HEK293T (cell line): ENCODE data around the gene CALN1.

ENCODE experiments used
- CTCF ChIA-PET: fragments of 350-600 bp; formaldehyde crosslinking; extraction: SDS; loops from one replicate; lab custom pipeline; 2021; ENCODE audit warnings: antibody characterized with exemption, inconsistent platforms; lab: Yijun Ruan, JAX
- POLR2A ChIA-PET: fragments of 350-600 bp; formaldehyde crosslinking; extraction: SDS; loops from one replicate; lab custom pipeline; 2020; ENCODE audit warnings: antibody characterized with exemption, inconsistent platforms; lab: Yijun Ruan, JAX
- DNase-seq: peaks from one replicate; pipeline ENCODE4 v3.0.0; 2012; ENCODE audit warnings: mixed read lengths; ENCODE audit errors: extremely low spot score
- ARNT ChIP-seq: fragments of 450-650 bp; IDR thresholded peaks from 2 replicates; pipeline ENCODE4 v1.6.1; 2017; ENCODE audit warnings: mild to moderate bottlenecking
- BHLHE40 ChIP-seq: fragments of 450-650 bp; IDR thresholded peaks from 2 replicates; pipeline ENCODE4 v1.6.1; 2016; ENCODE audit warnings: mild to moderate bottlenecking, moderate library complexity, borderline replicate concordance
- CTBP1 ChIP-seq: fragments of 450-650 bp; IDR thresholded peaks from 2 replicates; pipeline ENCODE4 v1.6.1; 2016; ENCODE audit warnings: borderline replicate concordance
- ELF4 ChIP-seq: fragments of 450-650 bp; IDR thresholded peaks from 2 replicates; pipeline ENCODE4 v1.6.1; 2017; ENCODE audit warnings: antibody characterized with exemption
- FOXA1 ChIP-seq: fragments of 450-650 bp; IDR thresholded peaks from 2 replicates; pipeline ENCODE4 v1.6.1; 2016; ENCODE audit warnings: mild to moderate bottlenecking
- FOXK2 ChIP-seq: fragments of 450-650 bp; IDR thresholded peaks from 2 replicates; pipeline ENCODE4 v1.6.1; 2016; ENCODE audit warnings: mild to moderate bottlenecking
- FOXM1 ChIP-seq: fragments of 450-650 bp; IDR thresholded peaks from 2 replicates; pipeline ENCODE4 v1.6.1; 2017; ENCODE audit warnings: mild to moderate bottlenecking, borderline replicate concordance
- HDGF ChIP-seq: fragments of 450-650 bp; IDR thresholded peaks from 2 replicates; pipeline ENCODE4 v1.6.1; 2017; ENCODE audit warnings: antibody characterized with exemption, borderline replicate concordance
- L3MBTL2 ChIP-seq: fragments of 450-650 bp; conservative IDR thresholded peaks from 2 replicates; pipeline ENCODE4 v1.6.1; 2016; ENCODE audit warnings: mild to moderate bottlenecking
- LEF1 ChIP-seq: fragments of 450-650 bp; IDR thresholded peaks from 2 replicates; pipeline ENCODE4 v1.6.1; 2017; ENCODE audit warnings: mild to moderate bottlenecking, borderline replicate concordance
- NFRKB ChIP-seq: fragments of 450-650 bp; IDR thresholded peaks from 2 replicates; pipeline ENCODE4 v1.6.1; 2016; ENCODE audit warnings: mild to moderate bottlenecking, moderate library complexity
- PKNOX1 ChIP-seq: fragments of 450-650 bp; IDR thresholded peaks from 2 replicates; pipeline ENCODE4 v1.6.1; 2016
- SP1 ChIP-seq: fragments of 450-650 bp; IDR thresholded peaks from 2 replicates; pipeline ENCODE4 v1.6.1; 2017
- SUZ12 ChIP-seq: fragments of 450-650 bp; IDR thresholded peaks from 2 replicates; pipeline ENCODE4 v1.6.1; 2016; ENCODE audit warnings: mild to moderate bottlenecking
- TARDBP ChIP-seq: fragments of 450-650 bp; IDR thresholded peaks from 2 replicates; pipeline ENCODE4 v1.6.1; 2016
- ZNF384 ChIP-seq: fragments of 450-650 bp; IDR thresholded peaks from 2 replicates; pipeline ENCODE4 v1.6.1; 2016

CALN1 gene

GRCh38 chr7:71854546-71855397 is 557.4 kb downstream of the CALN1 start:
- TF ChIP-seq L3MBTL2, result no peak
- no peak for TF ChIP-seq BHLHE40
- no peak for DNase-seq
- ChIA-PET POLR2A (no interaction called here), CTCF (no interaction called here)

- DNase-seq, result no peak
- no peak for TF ChIP-seq PKNOX1
- TF ChIP-seq TARDBP, result no peak
- TF ChIP-seq FOXK2, result no peak
- TF ChIP-seq CTBP1, result no peak
- no peak for TF ChIP-seq NFRKB
- TF ChIP-seq FOXA1, result no peak
- no peak for TF ChIP-seq HDGF
- TF ChIP-seq L3MBTL2, result no peak
- TF ChIP-seq ELF4, result no peak
- TF ChIP-seq SUZ12, result no peak
- no peak for TF ChIP-seq LEF1
- TF ChIP-seq BHLHE40, result no peak
- TF ChIP-seq ZNF384, result no peak
- no peak for TF ChIP-seq ARNT
- TF ChIP-seq FOXM1, result no peak
- TF ChIP-seq SP1, result no peak
- ChIA-PET POLR2A (no interaction called here), CTCF (interaction anchor here (1.0 kb wide), 1 partner anchor 48 kb away, joined by 4 read pairs; no protein-coding TSS in a partner anchor)
Measured at GRCh38 chr7:71851776-71852498, 560.2 kb downstream of the CALN1 start.

DNA sequence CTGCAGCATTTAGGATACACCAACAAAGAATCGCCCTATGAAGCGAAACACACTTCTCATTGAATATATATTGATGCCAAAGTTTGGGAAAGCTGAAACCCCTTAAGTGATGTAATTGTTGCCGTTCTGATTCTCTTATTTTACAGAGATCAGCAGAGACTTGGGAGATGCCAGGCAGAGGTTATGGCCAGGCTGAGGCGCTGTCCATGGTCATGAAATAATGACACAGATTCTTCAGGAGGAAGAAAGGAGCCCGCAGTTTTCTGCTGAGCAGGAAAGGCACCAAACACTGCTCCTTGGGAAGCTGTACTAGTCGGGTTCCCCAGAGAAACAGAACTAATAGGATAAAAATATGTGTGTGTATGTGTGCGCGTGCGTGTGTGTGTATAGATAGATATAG is 566.0 kb downstream of the CALN1 start:
- TF ChIP-seq ARNT (no peak), L3MBTL2 (no peak), PKNOX1 (no peak), ELF4 (no peak), CTBP1 (no peak), HDGF (no peak), FOXA1 (no peak), LEF1 (no peak), SP1 (no peak)
- ChIA-PET POLR2A (no interaction called here), CTCF (no interaction called here)
- no peak for DNase-seq

DNA sequence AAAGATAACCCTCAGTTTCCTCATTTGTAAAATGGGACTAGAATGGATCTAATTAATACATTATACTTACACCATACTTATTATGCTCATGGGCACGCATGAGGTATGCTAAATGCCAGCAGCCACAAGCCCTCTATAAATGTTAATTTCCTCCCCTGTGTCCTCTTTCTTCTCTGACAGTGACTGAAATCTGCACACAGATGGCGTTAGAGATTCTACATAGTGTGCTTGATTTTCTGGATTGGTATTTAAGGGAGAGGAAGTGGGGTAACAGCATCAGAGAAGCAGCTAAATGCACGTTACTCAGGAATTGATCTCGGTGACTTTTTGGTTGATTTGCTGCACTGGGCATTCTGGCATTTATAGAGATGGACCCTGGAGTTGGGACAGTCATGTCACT is 568.5 kb downstream of the CALN1 start:
- TF ChIP-seq NFRKB (no peak), ELF4 (no peak), L3MBTL2 (no peak), HDGF (no peak), CTBP1 (no peak), LEF1 (no peak), FOXA1 (no peak), ARNT (no peak), SUZ12 (no peak), FOXK2 (no peak), ZNF384 (no peak), FOXM1 (no peak), TARDBP (no peak), BHLHE40 (no peak), SP1 (no peak), PKNOX1 (no peak)
- no peak for DNase-seq
- CTCF ChIA-PET, result no interaction called here
- POLR2A ChIA-PET, result no interaction called here

GRCh38 chr7:71842786-71843185 is 569.4 kb downstream of the CALN1 start:
- TF ChIP-seq TARDBP (no peak), FOXM1 (no peak), L3MBTL2 (no peak), ELF4 (no peak), FOXA1 (no peak), CTBP1 (no peak), FOXK2 (no peak), NFRKB (no peak), HDGF (no peak), ZNF384 (no peak), SP1 (no peak)
- POLR2A ChIA-PET, result no interaction called here

DNA sequence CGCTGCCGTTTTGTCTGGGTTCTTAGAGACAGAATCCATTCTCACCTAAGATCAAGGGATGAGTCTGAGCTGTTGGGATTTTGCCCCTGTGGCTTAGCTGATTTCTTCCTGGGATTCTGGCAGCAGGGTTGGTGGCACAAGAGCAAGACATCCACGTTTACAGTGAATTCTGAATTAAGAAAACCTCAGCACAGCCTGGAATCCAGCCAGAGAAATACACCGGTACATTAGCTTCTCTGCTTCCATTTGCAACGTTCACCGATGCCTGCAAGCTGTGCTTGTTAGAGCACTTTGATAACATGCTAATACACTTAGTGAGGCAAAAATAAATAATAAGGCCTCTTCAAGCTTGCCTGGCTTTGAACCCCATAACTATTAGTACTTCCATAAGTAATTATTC is 569.8 kb downstream of the CALN1 start:
- CTCF ChIA-PET, result no interaction called here

More at GRCh38 chr7:71842786-71843185, 569.4 kb downstream of the CALN1 start:
- CTCF ChIA-PET, result no interaction called here
- DNase-seq, result no peak

More for the DNA sequence above, 569.8 kb downstream of the CALN1 start:
- no peak for TF ChIP-seq FOXM1
- TF ChIP-seq LEF1, result no peak
- no peak for TF ChIP-seq ELF4
- TF ChIP-seq ARNT, result no peak
- no peak for TF ChIP-seq CTBP1
- TF ChIP-seq SUZ12, result no peak
- no peak for TF ChIP-seq SP1
- TF ChIP-seq NFRKB, result no peak
- no peak for TF ChIP-seq FOXA1
- TF ChIP-seq L3MBTL2, result no peak
- no peak for TF ChIP-seq ZNF384
- TF ChIP-seq BHLHE40, result no peak
- TF ChIP-seq PKNOX1, result no peak
- DNase-seq, result no peak
- POLR2A ChIA-PET, result no interaction called here
